Activated naive CD8-positive, alpha-beta T cell treated with anti-CD3 and anti-CD28 coated beads, Interleukin-2, amount 50 U/mL, for 24 hours (primary cell): ENCODE data around the gene FAM13A.

Experiments used
- ATAC-seq: fragments of 150-1000 bp; cut with Tn5 transposase; one replicate; pipeline ENCODE4 v1.10.0; 2021
- DNase-seq: peaks from one replicate; pipeline ENCODE4 v3.0.0; 2021
- H3K27ac Mint-ChIP-seq: one replicate; pipeline ENCODE4 v1.8.0; 2021; ENCODE audit warnings: mild to moderate bottlenecking, mixed read lengths
- H3K27me3 Mint-ChIP-seq: one replicate; pipeline ENCODE4 v1.8.0; 2021; ENCODE audit warnings: mixed read lengths
- H3K36me3 Mint-ChIP-seq: one replicate; pipeline ENCODE4 v1.8.0; 2021; ENCODE audit warnings: low read depth, mixed read lengths
- H3K4me1 Mint-ChIP-seq: one replicate; pipeline ENCODE4 v1.8.0; 2021; ENCODE audit warnings: mixed read lengths
- H3K4me3 Mint-ChIP-seq: one replicate; pipeline ENCODE4 v1.8.0; 2021; ENCODE audit warnings: mild to moderate bottlenecking, moderate library complexity, mixed read lengths
- H3K9me3 Mint-ChIP-seq: one replicate; pipeline ENCODE4 v1.8.0; 2021; ENCODE audit warnings: mixed read lengths

The FAM13A gene

GRCh38 chr4:88792268-88792781 is 264.7 kb downstream of the FAM13A start:
- DNase-seq (no peak), ATAC-seq (peak; percentile 80)
- H3K27me3 Mint-ChIP-seq: no peaks in the 10 kb centered on the region
- H3K4me3 Mint-ChIP-seq: no peak overlapping the region
- no peaks in the 10 kb centered on the region for H3K36me3 Mint-ChIP-seq
- no peak overlapping the region for H3K27ac Mint-ChIP-seq
- no peaks in the 10 kb centered on the region for H3K9me3 Mint-ChIP-seq
- H3K4me1 Mint-ChIP-seq: peaks cover 10% of the 10 kb centered on the region

- H3K9me3 Mint-ChIP-seq: no peaks in the 10 kb centered on the region
- no peaks in the 10 kb centered on the region for H3K36me3 Mint-ChIP-seq
- peaks cover 10% of the 10 kb centered on the region for H3K4me1 Mint-ChIP-seq
- DNase-seq: no peak
- no peak overlapping the region for H3K4me3 Mint-ChIP-seq
- ATAC-seq: no peak
- H3K27me3 Mint-ChIP-seq: no peaks in the 10 kb centered on the region
- H3K27ac Mint-ChIP-seq: no peak overlapping the region
These were observed 265.7 kb downstream of the FAM13A start for GRCh38 chr4:88791274-88791673.

- ATAC-seq: no peak
These were observed 268.1 kb downstream of the FAM13A start for GRCh38 chr4:88788895-88789294.

GRCh38 chr4:88788424-88788823 is 268.6 kb downstream of the FAM13A start:
- Mint-ChIP-seq H3K9me3 (no peaks in the 10 kb centered on the region), H3K4me3 (no peak overlapping the region), H3K27ac (no peak overlapping the region), H3K4me1 (peaks cover 10% of the 10 kb centered on the region), H3K27me3 (no peaks in the 10 kb centered on the region), H3K36me3 (no peaks in the 10 kb centered on the region)
- ATAC-seq: no peak
- DNase-seq: no peak

More at GRCh38 chr4:88788895-88789294, 268.1 kb downstream of the FAM13A start:
- Mint-ChIP-seq H3K4me3 (no peak overlapping the region), H3K27ac (no peak overlapping the region), H3K9me3 (no peaks in the 10 kb centered on the region), H3K4me1 (peaks cover 10% of the 10 kb centered on the region), H3K36me3 (no peaks in the 10 kb centered on the region), H3K27me3 (no peaks in the 10 kb centered on the region)
- no peak for DNase-seq

- H3K4me3 Mint-ChIP-seq: no peak overlapping the region
- no peaks in the 10 kb centered on the region for H3K4me1 Mint-ChIP-seq
- H3K27me3 Mint-ChIP-seq: no peaks in the 10 kb centered on the region
- no peak overlapping the region for H3K27ac Mint-ChIP-seq
- ATAC-seq: no peak
- H3K9me3 Mint-ChIP-seq: no peaks in the 10 kb centered on the region
- DNase-seq: no peak
- no peaks in the 10 kb centered on the region for H3K36me3 Mint-ChIP-seq
These were observed 271.0 kb downstream of the FAM13A start for GRCh38 chr4:88786011-88786410.

GRCh38 chr4:88780389-88780788 is 276.6 kb downstream of the FAM13A start:
- Mint-ChIP-seq H3K4me1 (no peaks in the 10 kb centered on the region), H3K27ac (no peak overlapping the region), H3K27me3 (no peaks in the 10 kb centered on the region)

GRCh38 chr4:88779431-88779830 is 277.6 kb downstream of the FAM13A start:
- H3K36me3 Mint-ChIP-seq: no peaks in the 10 kb centered on the region
- no peak overlapping the region for H3K4me3 Mint-ChIP-seq
- no peak for DNase-seq
- H3K27me3 Mint-ChIP-seq: no peaks in the 10 kb centered on the region
- no peak for ATAC-seq
- H3K9me3 Mint-ChIP-seq: no peaks in the 10 kb centered on the region
- no peaks in the 10 kb centered on the region for H3K4me1 Mint-ChIP-seq
- H3K27ac Mint-ChIP-seq: no peak overlapping the region

More at GRCh38 chr4:88780389-88780788, 276.6 kb downstream of the FAM13A start:
- DNase-seq (no peak), ATAC-seq (no peak)
- no peaks in the 10 kb centered on the region for H3K9me3 Mint-ChIP-seq
- H3K36me3 Mint-ChIP-seq: no peaks in the 10 kb centered on the region
- no peak overlapping the region for H3K4me3 Mint-ChIP-seq

GRCh38 chr4:88775529-88775928 is 281.5 kb downstream of the FAM13A start:
- Mint-ChIP-seq H3K27ac (no peak overlapping the region), H3K9me3 (no peaks in the 10 kb centered on the region), H3K4me3 (no peak overlapping the region), H3K27me3 (peaks cover 3% of the 10 kb centered on the region), H3K4me1 (no peaks in the 10 kb centered on the region), H3K36me3 (no peaks in the 10 kb centered on the region)
- no peak for ATAC-seq
- no peak for DNase-seq

GRCh38 chr4:88775026-88775425 is 282.0 kb downstream of the FAM13A start:
- H3K36me3 Mint-ChIP-seq: no peaks in the 10 kb centered on the region

GRCh38 chr4:88771883-88772450 is 285.0 kb downstream of the FAM13A start:
- H3K4me1 Mint-ChIP-seq: no peaks in the 10 kb centered on the region
- no peak for ATAC-seq
- H3K27ac Mint-ChIP-seq: no peak overlapping the region
- no peaks in the 10 kb centered on the region for H3K9me3 Mint-ChIP-seq
- H3K27me3 Mint-ChIP-seq: peaks cover 3% of the 10 kb centered on the region
- H3K36me3 Mint-ChIP-seq: no peaks in the 10 kb centered on the region
- H3K4me3 Mint-ChIP-seq: no peak overlapping the region
- no peak for DNase-seq

More at GRCh38 chr4:88775026-88775425, 282.0 kb downstream of the FAM13A start:
- Mint-ChIP-seq H3K27me3 (peaks cover 3% of the 10 kb centered on the region), H3K27ac (no peak overlapping the region), H3K4me1 (no peaks in the 10 kb centered on the region), H3K9me3 (no peaks in the 10 kb centered on the region), H3K4me3 (no peak overlapping the region)
- no peak for ATAC-seq
- DNase-seq: no peak

- Mint-ChIP-seq H3K36me3 (no peaks in the 10 kb centered on the region), H3K27ac (no peak overlapping the region), H3K4me3 (no peak overlapping the region), H3K4me1 (peaks cover 2% of the 10 kb centered on the region), H3K27me3 (peaks cover 2% of the 10 kb centered on the region), H3K9me3 (no peaks in the 10 kb centered on the region)
- ATAC-seq: no peak
- DNase-seq: no peak
These were observed 291.3 kb downstream of the FAM13A start for GRCh38 chr4:88765729-88766128.

- no peak for DNase-seq
- H3K9me3 Mint-ChIP-seq: no peaks in the 10 kb centered on the region
These were observed 293.9 kb downstream of the FAM13A start for GRCh38 chr4:88763075-88763474.

GRCh38 chr4:88761861-88762523 is 295.0 kb downstream of the FAM13A start:
- peaks cover 2% of the 10 kb centered on the region for H3K27me3 Mint-ChIP-seq
- no peak overlapping the region for H3K4me3 Mint-ChIP-seq
- no peaks in the 10 kb centered on the region for H3K36me3 Mint-ChIP-seq
- ATAC-seq: no peak
- DNase-seq: no peak
- H3K27ac Mint-ChIP-seq: no peak overlapping the region
- no peaks in the 10 kb centered on the region for H3K9me3 Mint-ChIP-seq
- H3K4me1 Mint-ChIP-seq: peaks cover 2% of the 10 kb centered on the region

More at GRCh38 chr4:88763075-88763474, 293.9 kb downstream of the FAM13A start:
- no peak overlapping the region for H3K4me3 Mint-ChIP-seq
- H3K27ac Mint-ChIP-seq: no peak overlapping the region
- H3K27me3 Mint-ChIP-seq: peaks cover 2% of the 10 kb centered on the region
- ATAC-seq: no peak
- no peaks in the 10 kb centered on the region for H3K36me3 Mint-ChIP-seq
- H3K4me1 Mint-ChIP-seq: peaks cover 2% of the 10 kb centered on the region

- ATAC-seq: no peak
- no peak overlapping the region for H3K4me3 Mint-ChIP-seq
- no peak for DNase-seq
- peaks cover 2% of the 10 kb centered on the region for H3K4me1 Mint-ChIP-seq
- no peak overlapping the region for H3K27ac Mint-ChIP-seq
- no peaks in the 10 kb centered on the region for H3K36me3 Mint-ChIP-seq
- no peaks in the 10 kb centered on the region for H3K9me3 Mint-ChIP-seq
- no peaks in the 10 kb centered on the region for H3K27me3 Mint-ChIP-seq
These were observed 295.6 kb downstream of the FAM13A start for GRCh38 chr4:88761342-88761741.

GRCh38 chr4:88759895-88760290 is 297.1 kb downstream of the FAM13A start:
- no peak for ATAC-seq
- Mint-ChIP-seq H3K9me3 (no peaks in the 10 kb centered on the region), H3K36me3 (no peaks in the 10 kb centered on the region), H3K4me3 (no peak overlapping the region), H3K27me3 (no peaks in the 10 kb centered on the region), H3K4me1 (peaks cover 2% of the 10 kb centered on the region), H3K27ac (no peak overlapping the region)
- no peak for DNase-seq
